Measurements from ENCODE around the gene TMEM132A. TPM values are rescaled to one million over a fixed set of nuclear protein-coding genes. Genes with fewer than 3 reads are reported as not detected.

TMEM132A gene
- total RNA-seq, 4 donors from 2014 or later = 2.9 to 11.3 (median 6.7) TPM

- ATAC-seq (ENCODE audit: low FRiP score) (no peak), DNase-seq (ENCODE audit: low spot score) (no peak)
- no peak for TF ChIP-seq CTCF (IDR thresholded peaks at IDR 0.05)
Observed at GRCh38 chr11:60912223-60912850, 11.9 kb upstream of the TMEM132A start.

- ATAC-seq (ENCODE audit: low FRiP score) = no peak
- no peak for TF ChIP-seq CTCF (IDR thresholded peaks at IDR 0.05)
- DNase-seq (ENCODE audit: low spot score) = no peak
Observed at GRCh38 chr11:60912851-60913528, 11.3 kb upstream of the TMEM132A start.

GRCh38 chr11:60913793-60914632 is 10.2 kb upstream of the TMEM132A start, which contains the start of gene TMEM109:
Gene TMEM109, plus strand, starts transcription at chr11:60914158. Its CDS starts 5,536 bp downstream, at chr11:60919694.
- TF ChIP-seq CTCF (IDR thresholded peaks at IDR 0.05) = no peak
- ATAC-seq (ENCODE audit: low FRiP score) = peak; percentile 78
- DNase-seq (ENCODE audit: low spot score) = peak; percentile 60

GRCh38 chr11:60914633-60915247 is 9.5 kb upstream of the TMEM132A start:
- no peak for DNase-seq (ENCODE audit: low spot score)
- no peak for TF ChIP-seq CTCF (IDR thresholded peaks at IDR 0.05)
- peak; percentile 31 for ATAC-seq (ENCODE audit: low FRiP score)

GRCh38 chr11:60915248-60915914 is 8.9 kb upstream of the TMEM132A start:
- no peak for TF ChIP-seq CTCF (IDR thresholded peaks at IDR 0.05)
- ATAC-seq (ENCODE audit: low FRiP score) (peak; percentile 67), DNase-seq (ENCODE audit: low spot score) (no peak)

- DNase-seq (ENCODE audit: low spot score) (no peak), ATAC-seq (ENCODE audit: low FRiP score) (no peak)
- TF ChIP-seq CTCF (IDR thresholded peaks at IDR 0.05) = no peak
Observed at GRCh38 chr11:60916669-60917206, 7.5 kb upstream of the TMEM132A start.

Measured in omental fat pad (tissue), 4 donors.